Measurements from ENCODE around the gene CXCL11.
"Not testable (repeated sequence)": the region's sequence is repeated elsewhere in the genome, so short reads cannot be mapped to it uniquely, and the experiment has no call there.

The CXCL11 gene

GRCh38 chr4:76001700-76002099, 34.2 kb downstream of the CXCL11 start:
- TF ChIP-seq CTCF (IDR thresholded peaks at IDR 0.05; ENCODE audit: borderline replicate concordance, insufficient read depth, low read depth, low read length): no peak
- no peak overlapping the region for H3K4me3 ChIP-seq (ENCODE audit: low read depth, low read length)

GRCh38 chr4:76000279-76000678, 35.6 kb downstream of the CXCL11 start:
- H3K4me3 ChIP-seq (ENCODE audit: low read depth, low read length): no peak overlapping the region

GRCh38 chr4:75998525-75999147, 37.2 kb downstream of the CXCL11 start:
- H3K4me3 ChIP-seq (ENCODE audit: low read depth, low read length): not testable (repeated sequence)

More at GRCh38 chr4:76000279-76000678, 35.6 kb downstream of the CXCL11 start:
- no peak for TF ChIP-seq CTCF (IDR thresholded peaks at IDR 0.05; ENCODE audit: borderline replicate concordance, insufficient read depth, low read depth, low read length)

- TF ChIP-seq CTCF (IDR thresholded peaks at IDR 0.05; ENCODE audit: borderline replicate concordance, insufficient read depth, low read depth, low read length): no peak
- H3K4me3 ChIP-seq (ENCODE audit: low read depth, low read length): no peak overlapping the region
Measured at GRCh38 chr4:75997946-75998345, 37.9 kb downstream of the CXCL11 start.

- no peak for TF ChIP-seq CTCF (IDR thresholded peaks at IDR 0.05; ENCODE audit: borderline replicate concordance, insufficient read depth, low read depth, low read length)
Measured at GRCh38 chr4:75997081-75997480, 38.8 kb downstream of the CXCL11 start.

GRCh38 chr4:75995727-75996126, 40.1 kb downstream of the CXCL11 start:
- TF ChIP-seq CTCF (IDR thresholded peaks at IDR 0.05; ENCODE audit: borderline replicate concordance, insufficient read depth, low read depth, low read length): peak; percentile 36; the same call in 1 of the 2 replicates
- no peak overlapping the region for H3K4me3 ChIP-seq (ENCODE audit: low read depth, low read length)

More at GRCh38 chr4:75997081-75997480, 38.8 kb downstream of the CXCL11 start:
- no peak overlapping the region for H3K4me3 ChIP-seq (ENCODE audit: low read depth, low read length)

GRCh38 chr4:75992462-75992861, 43.4 kb downstream of the CXCL11 start:
- no peak overlapping the region for H3K4me3 ChIP-seq (ENCODE audit: low read depth, low read length)
- no peak for TF ChIP-seq CTCF (IDR thresholded peaks at IDR 0.05; ENCODE audit: borderline replicate concordance, insufficient read depth, low read depth, low read length)
